Activated CD8-positive, alpha-beta T cell treated with anti-CD3 and anti-CD28 coated beads for 36 hours (primary cell): ENCODE results near the gene CAPRIN1. TPM values are rescaled to one million over a fixed set of nuclear protein-coding genes. Genes with fewer than 3 reads are reported as not detected.

ENCODE experiments used
- ATAC-seq: fragments of 200-7000 bp; cut with Tn5 transposase; one replicate; pipeline ENCODE4 v1.10.0; 2021; ENCODE audit warnings: mild to moderate bottlenecking, moderate library complexity
- CTCF ChIA-PET: fragments of 350-600 bp; sonication (Branson Sonifier 250); formaldehyde crosslinking; loops from one replicate; lab custom pipeline; 2021; ENCODE audit warnings: antibody characterized with exemption; lab: Charles Lee
- POLR2A ChIA-PET: fragments of 350-600 bp; sonication (Branson Sonifier 250); formaldehyde crosslinking; loops from one replicate; lab custom pipeline; 2021; ENCODE audit warnings: antibody characterized with exemption; lab: Charles Lee
- DNase-seq: peaks from one replicate; pipeline ENCODE4 v3.0.0-alpha.2; 2020
- H3K27ac Mint-ChIP-seq: one replicate; pipeline ENCODE4 v1.8.0; 2021; ENCODE audit warnings: mild to moderate bottlenecking, mixed read lengths
- H3K27me3 Mint-ChIP-seq: one replicate; pipeline ENCODE4 v1.8.0; 2021; ENCODE audit warnings: mixed read lengths
- H3K36me3 Mint-ChIP-seq: one replicate; pipeline ENCODE4 v1.8.0; 2021; ENCODE audit warnings: low read depth, mixed read lengths
- H3K4me1 Mint-ChIP-seq: one replicate; pipeline ENCODE4 v1.8.0; 2021; ENCODE audit warnings: low read depth, mixed read lengths
- H3K4me3 Mint-ChIP-seq: one replicate; pipeline ENCODE4 v1.8.0; 2021; ENCODE audit warnings: mild to moderate bottlenecking, moderate library complexity, mixed read lengths
- H3K9me3 Mint-ChIP-seq: one replicate; pipeline ENCODE4 v1.8.0; 2021; ENCODE audit warnings: mixed read lengths
- CTCF ChIP-seq: fragments of 200-600 bp; IDR thresholded peaks from one replicate; pipeline ENCODE4 v1.8.0; 2022; ENCODE audit warnings: antibody characterized with exemption, mild to moderate bottlenecking
- intact Hi-C: fragments of 100-400 bp; cut with micrococcal nuclease; formaldehyde crosslinking; loops from one replicate; pipeline ENCODE4 v1.10.0; 2022
- total RNA-seq, 2 experiments: library from RNA; stranded (reverse); gene quantifications; one replicate each; pipeline ENCODE4 v1.2.3, GENCODE V29; 2021

The CAPRIN1 gene
- total RNA-seq, 2 experiments from 2014 or later, result 297 to 328 TPM

GRCh38 chr11:34034053-34034452 lies 17.5 kb upstream of the CAPRIN1 start:
- TF ChIP-seq CTCF, result no peak
- Mint-ChIP-seq H3K9me3 (no peaks in the 10 kb centered on the region), H3K27ac (no peak overlapping the region), H3K4me3 (no peak overlapping the region), H3K27me3 (peaks cover 2% of the 10 kb centered on the region), H3K36me3 (no peaks in the 10 kb centered on the region), H3K4me1 (no peaks in the 10 kb centered on the region)
- ATAC-seq (no peak), DNase-seq (no peak)
- POLR2A ChIA-PET, result no interaction called here
- CTCF ChIA-PET, result no interaction called here
- intact Hi-C loops, result no loop called here

DNA sequence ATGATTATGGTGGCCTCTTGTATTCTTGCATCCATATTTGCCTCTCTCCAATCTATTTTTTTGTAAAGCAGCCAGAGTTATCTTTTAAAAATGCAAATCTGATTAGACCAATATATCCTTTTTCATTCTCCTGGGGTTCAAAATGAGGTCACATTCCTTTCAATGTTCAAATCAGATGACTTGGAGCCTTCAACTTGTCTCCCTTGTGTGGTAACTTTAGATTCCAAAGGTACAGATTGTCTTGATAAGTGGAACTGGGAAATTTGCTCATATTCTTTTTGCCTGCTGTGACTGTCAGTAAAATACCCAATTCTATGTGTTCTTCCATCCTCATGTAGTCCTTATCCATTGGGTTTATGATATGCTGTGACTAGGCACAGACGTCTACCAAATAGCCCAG lies 15.1 kb upstream of the CAPRIN1 start:
- H3K4me1 Mint-ChIP-seq, result no peaks in the 10 kb centered on the region
- H3K36me3 Mint-ChIP-seq, result no peaks in the 10 kb centered on the region
- TF ChIP-seq CTCF, result no peak
- DNase-seq (no peak), ATAC-seq (no peak)
- H3K4me3 Mint-ChIP-seq, result no peak overlapping the region
- H3K27ac Mint-ChIP-seq, result no peak overlapping the region
- CTCF ChIA-PET, result no interaction called here
- H3K9me3 Mint-ChIP-seq, result no peaks in the 10 kb centered on the region
- intact Hi-C loops, result no loop called here
- POLR2A ChIA-PET, result interaction anchor here (1.4 kb wide), 1 partner anchor 14 kb away, joined by 4 read pairs; the partner anchor contains the start of gene CAPRIN1
- peaks cover 2% of the 10 kb centered on the region for H3K27me3 Mint-ChIP-seq

DNA sequence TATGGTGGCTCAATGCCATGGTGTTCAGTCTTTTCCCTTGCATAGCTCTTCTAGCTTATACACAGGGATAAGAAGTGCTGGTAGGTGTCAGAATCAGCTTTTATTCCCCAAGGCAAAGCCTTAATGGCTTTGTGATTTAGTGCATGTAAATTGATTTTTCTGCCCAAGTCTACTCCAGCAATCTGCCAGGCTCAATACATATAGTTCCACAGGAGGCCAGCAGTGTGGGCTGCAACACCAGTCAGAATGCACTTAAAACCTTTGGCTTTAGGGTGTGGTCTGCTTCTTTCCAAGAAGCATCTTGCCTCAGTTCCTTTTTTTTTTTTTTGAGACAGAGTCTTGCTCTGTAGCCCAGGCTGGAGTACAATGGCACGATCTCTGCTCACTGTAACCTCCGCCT lies 14.5 kb upstream of the CAPRIN1 start:
- ATAC-seq, result no peak
- ChIA-PET POLR2A (interaction anchor here (1.4 kb wide), 1 partner anchor 14 kb away, joined by 4 read pairs; the partner anchor contains the start of gene CAPRIN1), CTCF (no interaction called here)
- Mint-ChIP-seq H3K36me3 (no peaks in the 10 kb centered on the region), H3K9me3 (no peaks in the 10 kb centered on the region), H3K4me1 (no peaks in the 10 kb centered on the region), H3K27me3 (peaks cover 2% of the 10 kb centered on the region), H3K4me3 (no peak overlapping the region), H3K27ac (no peak overlapping the region)
- intact Hi-C loops, result no loop called here
- no peak for DNase-seq
- no peak for TF ChIP-seq CTCF

- no peak for TF ChIP-seq CTCF
- intact Hi-C loops, result no loop called here
- ATAC-seq (no peak), DNase-seq (no peak)
- Mint-ChIP-seq H3K4me1 (peaks cover 5% of the 10 kb centered on the region), H3K36me3 (no peaks in the 10 kb centered on the region), H3K4me3 (no peak overlapping the region), H3K27me3 (peaks cover 5% of the 10 kb centered on the region), H3K27ac (no peak overlapping the region), H3K9me3 (no peaks in the 10 kb centered on the region)
- POLR2A ChIA-PET, result interaction anchor here (0.7 kb wide), 1 partner anchor 7 kb away, joined by 3 read pairs; no protein-coding TSS in a partner anchor
- CTCF ChIA-PET, result interaction anchor here (0.6 to 1.8 kb wide), 3 partner anchors 11 to 1506 kb away, joined by 3 read pairs; partner anchors contain the start of gene CAPRIN1
Observed at GRCh38 chr11:34040571-34040970, 11.0 kb upstream of the CAPRIN1 start.

DNA sequence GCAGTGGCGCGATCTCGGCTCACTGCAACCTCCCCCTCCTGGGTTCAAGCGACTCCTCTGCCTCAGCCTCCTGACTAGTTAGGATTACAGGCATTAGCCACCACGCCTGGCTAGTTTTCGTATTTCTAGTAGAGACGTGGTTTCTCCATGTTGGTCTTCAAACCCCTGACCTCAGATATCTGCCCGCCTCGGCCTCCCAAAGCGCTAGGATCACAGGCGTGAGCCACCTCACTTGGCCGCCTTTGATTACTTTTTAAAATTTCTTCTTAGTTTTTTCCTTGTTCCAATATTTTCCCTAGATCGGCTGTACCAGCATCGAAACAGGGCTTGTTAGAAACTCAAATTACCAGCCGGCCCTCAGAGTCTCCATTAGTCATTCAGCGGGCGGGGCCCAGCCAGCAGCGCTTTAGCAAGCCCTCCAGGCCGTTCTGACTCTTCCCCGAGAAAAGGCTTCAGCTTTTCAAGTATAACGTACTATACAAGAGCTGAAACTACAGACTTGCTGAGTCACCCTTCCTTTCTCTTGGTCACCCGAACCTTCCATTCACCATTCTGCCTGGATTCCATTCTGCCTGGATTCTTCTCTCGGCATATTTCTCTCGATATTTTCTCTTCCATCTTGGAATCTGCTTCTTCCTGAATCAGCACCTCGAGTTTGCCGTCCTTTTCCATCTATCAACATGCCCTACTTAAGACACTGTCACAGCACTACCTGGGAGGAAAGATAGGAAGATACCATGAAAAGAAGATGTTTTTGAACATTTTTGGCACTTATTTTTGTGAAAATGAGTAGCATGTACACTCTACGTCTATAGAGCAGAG lies 6.7 kb upstream of the CAPRIN1 start:
- ChIA-PET CTCF (no interaction called here), POLR2A (interaction anchor here (0.6 kb wide), 1 partner anchor 212 kb away, joined by 3 read pairs; no protein-coding TSS in a partner anchor)
- DNase-seq, result peak; percentile 39
- H3K27me3 Mint-ChIP-seq, result peaks cover 3% of the 10 kb centered on the region
- peaks cover 5% of the 10 kb centered on the region for H3K4me1 Mint-ChIP-seq
- ATAC-seq, result peak; percentile 51
- H3K4me3 Mint-ChIP-seq, result no peak overlapping the region
- no peaks in the 10 kb centered on the region for H3K9me3 Mint-ChIP-seq
- intact Hi-C loops, result no loop called here
- no peak overlapping the region for H3K27ac Mint-ChIP-seq
- TF ChIP-seq CTCF, result no peak
- H3K36me3 Mint-ChIP-seq, result no peaks in the 10 kb centered on the region
